ENCODE measurements around the gene PEX16. TPM values are rescaled to one million over a fixed set of nuclear protein-coding genes. Genes with fewer than 3 reads are reported as not detected.

Gene PEX16
- total and polyA plus RNA-seq, 2 donors: 10.5 to 41.5 TPM

DNA sequence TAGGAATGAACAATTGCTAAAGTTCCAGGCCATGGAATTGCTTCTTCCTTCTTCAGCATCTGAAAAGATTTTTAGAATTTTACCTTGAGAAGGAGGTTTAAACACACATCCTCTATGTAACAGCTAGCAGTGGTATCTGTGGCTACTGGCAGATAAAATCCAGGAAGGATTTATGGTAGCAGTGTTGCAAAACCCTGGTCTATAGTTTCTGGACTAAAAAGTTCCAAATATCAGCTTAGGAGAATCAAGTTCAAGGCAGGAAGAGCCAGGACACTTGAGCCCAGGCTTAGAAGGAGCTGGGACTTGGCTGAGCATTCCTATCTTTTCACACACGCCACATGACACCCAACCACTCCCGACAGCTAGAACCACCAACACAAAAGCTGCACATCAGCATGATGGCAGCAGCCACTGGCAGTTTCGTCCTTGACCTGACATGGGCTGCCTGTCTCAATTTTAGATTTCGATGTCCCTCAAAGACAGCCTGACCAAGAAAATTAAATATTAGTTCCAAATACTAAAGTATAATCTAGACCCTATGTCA, 18.9 kb upstream of the PEX16 start:
- 85% methylated on average over 4 of the region's 4 CpGs for WGBS
- peaks cover 6% of the 10 kb centered on the region for H3K36me3 ChIP-seq (ENCODE audit: insufficient read depth)
- no peak for DNase-seq (ENCODE audit: extremely low spot score)
- H3K4me1 ChIP-seq (ENCODE audit: insufficient read depth): no peaks in the 10 kb centered on the region
- H3K27ac ChIP-seq (ENCODE audit: low read depth): no peak overlapping the region
- H3K4me3 ChIP-seq (ENCODE audit: low read depth, low read length): no peak overlapping the region

DNA sequence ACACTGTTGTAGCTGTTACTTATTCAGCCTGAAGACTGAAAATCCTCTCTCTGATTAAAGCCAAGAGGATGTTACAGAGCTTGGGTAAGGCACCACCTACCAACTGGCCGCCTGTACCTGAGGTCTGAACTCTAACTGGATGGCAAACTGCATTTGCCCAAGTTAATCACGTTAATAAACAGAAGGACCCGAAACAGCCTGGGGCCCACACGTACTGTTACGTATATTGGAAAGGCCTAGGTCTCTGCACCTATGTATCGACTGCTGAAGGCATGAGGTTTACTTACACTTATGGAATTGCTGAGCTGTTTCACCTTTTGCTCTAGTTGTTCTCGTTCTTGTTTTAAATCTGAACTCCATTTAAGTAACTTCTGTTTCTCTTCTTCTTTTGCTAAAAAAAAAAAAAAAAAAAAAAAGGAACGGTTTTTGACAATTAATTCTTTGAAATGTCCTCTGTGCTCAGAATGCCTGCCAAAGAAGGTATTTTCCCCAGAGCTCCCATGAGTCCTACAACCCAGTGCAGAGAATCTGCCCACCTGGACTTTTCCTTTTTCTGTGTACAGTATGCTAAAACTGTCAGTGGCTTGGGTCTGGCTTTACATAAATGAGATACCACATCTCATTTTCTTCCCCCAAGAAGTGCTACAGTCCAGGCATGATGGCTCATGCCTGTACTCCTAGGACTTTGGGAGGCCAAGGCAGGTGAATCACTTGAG, 17.8 kb upstream of the PEX16 start:
- Histone ChIP-seq H3K4me3 (ENCODE audit: low read depth, low read length) (no peak overlapping the region), H3K36me3 (ENCODE audit: insufficient read depth) (peaks cover 6% of the 10 kb centered on the region), H3K27ac (ENCODE audit: low read depth) (no peak overlapping the region), H3K4me1 (ENCODE audit: insufficient read depth) (no peaks in the 10 kb centered on the region)
- no peak for DNase-seq (ENCODE audit: extremely low spot score)
- WGBS: 91% methylated on average over 8 of the region's 8 CpGs

- WGBS: 83% methylated on average over 12 of the region's 12 CpGs
- no peak overlapping the region for H3K27ac ChIP-seq (ENCODE audit: low read depth)
These were observed 17.1 kb upstream of the PEX16 start for GRCh38 chr11:45934580-45935318.

GRCh38 chr11:45933846-45934579, 16.3 kb upstream of the PEX16 start:
- H3K27ac ChIP-seq (ENCODE audit: low read depth): no peak overlapping the region
- DNase-seq (ENCODE audit: extremely low spot score): no peak
- H3K4me3 ChIP-seq (ENCODE audit: low read depth, low read length): no peak overlapping the region
- H3K36me3 ChIP-seq (ENCODE audit: insufficient read depth): peaks cover 6% of the 10 kb centered on the region
- WGBS: 89% methylated on average over 21 of the region's 21 CpGs
- no peaks in the 10 kb centered on the region for H3K4me1 ChIP-seq (ENCODE audit: insufficient read depth)

More at GRCh38 chr11:45934580-45935318, 17.1 kb upstream of the PEX16 start:
- Histone ChIP-seq H3K4me1 (ENCODE audit: insufficient read depth) (no peaks in the 10 kb centered on the region), H3K36me3 (ENCODE audit: insufficient read depth) (peaks cover 6% of the 10 kb centered on the region), H3K4me3 (ENCODE audit: low read depth, low read length) (no peak overlapping the region)
- DNase-seq (ENCODE audit: extremely low spot score): no peak

- Histone ChIP-seq H3K27ac (ENCODE audit: low read depth) (no peak overlapping the region), H3K36me3 (ENCODE audit: insufficient read depth) (peaks cover 6% of the 10 kb centered on the region), H3K4me3 (ENCODE audit: low read depth, low read length) (no peak overlapping the region), H3K4me1 (ENCODE audit: insufficient read depth) (no peaks in the 10 kb centered on the region)
- WGBS: 77% methylated on average over 15 of the region's 15 CpGs
- DNase-seq (ENCODE audit: extremely low spot score): no peak
These were observed 15.6 kb upstream of the PEX16 start for GRCh38 chr11:45933131-45933831.

DNA sequence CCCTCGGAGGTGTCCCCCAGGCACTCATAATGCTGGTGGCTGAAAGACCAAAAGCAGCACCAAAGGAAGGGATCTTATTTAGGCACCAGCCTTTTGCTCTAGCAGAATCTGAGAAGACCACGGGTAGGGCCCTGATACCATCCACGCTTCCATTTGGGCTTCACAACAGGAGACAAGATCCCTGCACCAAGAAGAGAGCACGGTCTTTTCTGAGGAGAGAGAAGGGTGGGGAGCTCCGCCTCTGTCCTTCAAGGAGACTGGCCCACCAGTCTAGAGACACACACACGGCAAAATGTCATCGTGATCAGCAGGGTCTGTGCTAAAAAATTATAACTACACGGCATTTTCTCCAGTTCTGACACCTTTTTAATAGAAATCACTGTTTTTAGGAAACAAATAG, 14.5 kb upstream of the PEX16 start:
- 89% methylated on average over 8 of the region's 8 CpGs for WGBS
- DNase-seq (ENCODE audit: extremely low spot score): no peak
- H3K4me1 ChIP-seq (ENCODE audit: insufficient read depth): no peaks in the 10 kb centered on the region
- H3K27ac ChIP-seq (ENCODE audit: low read depth): no peak overlapping the region
- H3K4me3 ChIP-seq (ENCODE audit: low read depth, low read length): no peak overlapping the region
- peaks cover 6% of the 10 kb centered on the region for H3K36me3 ChIP-seq (ENCODE audit: insufficient read depth)

DNA sequence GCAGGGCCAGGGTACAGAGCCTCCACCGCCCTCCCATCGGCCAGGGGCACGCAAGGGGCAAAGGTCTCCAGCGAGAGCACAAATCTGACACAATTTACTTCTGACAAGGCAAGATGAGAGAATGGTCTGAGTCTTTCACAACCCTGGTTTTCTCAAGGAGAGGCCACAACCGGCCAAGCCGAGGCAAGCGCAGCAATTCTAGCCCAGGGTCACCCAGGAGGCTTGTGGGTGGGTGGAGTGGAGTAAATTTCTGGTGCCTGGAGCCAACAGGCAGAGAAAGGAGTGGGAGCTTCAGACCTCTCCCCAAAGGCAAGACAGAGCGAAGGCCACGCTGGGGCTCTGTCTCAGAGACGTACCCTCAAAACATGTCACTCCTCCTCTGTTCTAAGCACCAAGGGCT, 14.1 kb upstream of the PEX16 start:
- WGBS: 89% methylated on average over 10 of the region's 10 CpGs
- Histone ChIP-seq H3K4me3 (ENCODE audit: low read depth, low read length) (no peak overlapping the region), H3K4me1 (ENCODE audit: insufficient read depth) (no peaks in the 10 kb centered on the region), H3K36me3 (ENCODE audit: insufficient read depth) (peaks cover 6% of the 10 kb centered on the region), H3K27ac (ENCODE audit: low read depth) (no peak overlapping the region)
- no peak for DNase-seq (ENCODE audit: extremely low spot score)

DNA sequence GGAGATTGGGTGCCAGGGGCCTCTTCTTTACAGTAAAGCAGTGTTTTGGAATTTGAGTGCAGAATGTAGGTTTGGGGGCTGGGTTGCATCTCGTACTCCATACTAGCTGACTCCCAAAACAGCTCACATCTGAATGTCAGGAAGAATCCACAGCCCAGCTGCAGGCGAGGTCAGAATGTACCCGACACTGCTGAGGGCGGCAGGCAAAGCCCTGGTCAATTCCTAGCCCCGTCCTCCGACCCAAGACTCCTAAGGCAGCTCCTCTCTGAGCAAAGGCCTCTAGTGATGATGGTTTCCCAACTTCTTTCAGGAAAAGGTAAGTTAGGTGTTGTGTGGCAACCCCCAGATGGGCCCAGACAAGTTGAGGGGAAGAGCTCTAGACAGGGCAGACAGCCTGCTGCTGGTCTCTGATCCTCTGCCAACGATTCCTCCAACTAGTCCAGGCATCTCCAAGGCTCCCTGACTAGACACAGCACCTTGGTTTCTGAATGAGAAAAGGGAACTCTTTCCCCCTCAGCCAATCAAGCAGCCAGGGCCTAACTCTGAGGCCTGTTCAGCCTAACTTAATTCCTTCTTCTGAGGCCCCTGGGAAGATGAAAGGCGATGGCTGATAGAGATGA, 13.4 kb upstream of the PEX16 start:
- no peak overlapping the region for H3K27ac ChIP-seq (ENCODE audit: low read depth)
- H3K4me3 ChIP-seq (ENCODE audit: low read depth, low read length): no peak overlapping the region
- H3K36me3 ChIP-seq (ENCODE audit: insufficient read depth): peaks cover 6% of the 10 kb centered on the region
- no peaks in the 10 kb centered on the region for H3K4me1 ChIP-seq (ENCODE audit: insufficient read depth)
- 73% methylated on average over 8 of the region's 8 CpGs for WGBS
- DNase-seq (ENCODE audit: extremely low spot score): peak; percentile 15

DNA sequence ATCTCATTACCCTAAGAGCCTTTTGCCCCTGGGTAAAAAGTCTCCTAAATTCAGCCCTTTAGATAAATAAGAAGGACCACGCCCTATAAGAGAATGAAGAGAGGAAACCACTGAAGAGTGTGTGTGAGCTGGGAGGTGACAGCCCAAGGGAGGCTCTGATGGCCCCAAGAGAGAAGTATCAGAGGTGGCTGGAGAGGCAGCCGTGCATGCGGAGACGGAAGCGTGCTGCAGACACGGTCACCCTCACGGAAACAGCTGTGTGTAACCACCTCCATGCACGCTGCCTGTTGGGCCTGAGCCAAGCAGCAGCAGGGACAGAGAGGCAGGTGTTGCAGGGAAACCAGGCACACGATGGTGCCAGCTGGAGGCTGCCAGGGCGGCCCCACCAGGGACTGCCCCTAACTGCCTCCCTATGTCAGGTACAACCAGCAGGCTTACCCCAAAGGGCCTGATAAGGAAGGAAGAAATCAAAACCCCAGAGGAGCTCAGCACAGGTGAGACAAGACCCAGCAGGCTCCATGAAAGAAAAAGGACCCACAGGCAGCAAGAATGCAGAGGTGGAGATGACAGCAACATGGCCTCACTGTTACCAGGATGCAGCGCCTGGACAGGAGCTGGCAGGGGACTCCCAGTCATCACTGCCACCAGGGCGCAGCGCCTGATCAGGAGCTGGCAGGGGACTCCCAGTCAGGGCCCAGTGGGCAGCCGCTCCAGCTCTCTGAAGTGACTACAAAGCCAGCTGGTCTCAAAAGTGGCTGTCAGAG, 12.5 kb upstream of the PEX16 start:
- no peaks in the 10 kb centered on the region for H3K4me1 ChIP-seq (ENCODE audit: insufficient read depth)
- H3K4me3 ChIP-seq (ENCODE audit: low read depth, low read length): no peak overlapping the region
- no peak overlapping the region for H3K27ac ChIP-seq (ENCODE audit: low read depth)
- no peak for DNase-seq (ENCODE audit: extremely low spot score)
- 72% methylated on average over 14 of the region's 14 CpGs for WGBS
- H3K36me3 ChIP-seq (ENCODE audit: insufficient read depth): peaks cover 6% of the 10 kb centered on the region

- DNase-seq (ENCODE audit: extremely low spot score): no peak
- 72% methylated on average over 10 of the region's 10 CpGs for WGBS
- Histone ChIP-seq H3K27ac (ENCODE audit: low read depth) (no peak overlapping the region), H3K4me1 (ENCODE audit: insufficient read depth) (no peaks in the 10 kb centered on the region), H3K4me3 (ENCODE audit: low read depth, low read length) (no peak overlapping the region), H3K36me3 (ENCODE audit: insufficient read depth) (peaks cover 3% of the 10 kb centered on the region)
These were observed 11.9 kb upstream of the PEX16 start for GRCh38 chr11:45929486-45930030.

- no peaks in the 10 kb centered on the region for H3K4me1 ChIP-seq (ENCODE audit: insufficient read depth)
- H3K4me3 ChIP-seq (ENCODE audit: low read depth, low read length): no peak overlapping the region
- WGBS: 78% methylated on average over 13 of the region's 13 CpGs
- no peak overlapping the region for H3K27ac ChIP-seq (ENCODE audit: low read depth)
- DNase-seq (ENCODE audit: extremely low spot score): no peak
- peaks cover under 1% of the 10 kb centered on the region for H3K36me3 ChIP-seq (ENCODE audit: insufficient read depth)
These were observed 11.0 kb upstream of the PEX16 start for GRCh38 chr11:45928535-45929215.
